ENCODE results near the gene RAD51B.

The RAD51B gene

DNA sequence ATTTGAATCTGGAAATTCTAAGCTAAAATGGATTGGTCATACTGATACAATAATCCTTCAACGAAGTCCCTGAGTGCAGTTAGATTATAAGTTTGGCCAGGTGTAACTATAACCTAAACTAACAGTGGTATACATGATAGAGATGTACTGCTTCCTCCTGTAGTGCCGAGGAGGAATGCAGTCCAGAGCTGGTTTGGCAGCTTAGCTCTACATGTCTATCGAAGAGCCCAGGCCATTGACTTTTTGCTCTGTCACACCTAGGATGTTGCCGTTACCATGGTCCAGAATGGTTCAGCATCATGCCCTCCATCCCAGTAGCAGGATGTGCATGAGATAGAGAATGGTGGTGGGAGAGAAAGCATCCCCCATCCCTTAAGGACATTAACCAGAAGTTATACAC lies 655.2 kb downstream of the RAD51B start:
- DNase-seq, result no peak

- no peak for DNase-seq
Observed at GRCh38 chr14:68475802-68476201, 656.2 kb downstream of the RAD51B start.

GRCh38 chr14:68476212-68477109 lies 656.9 kb downstream of the RAD51B start:
- DNase-seq, result peak in 35 of 56 donors; percentile 5 to 74 (median 31)

GRCh38 chr14:68477110-68477455 lies 657.5 kb downstream of the RAD51B start:
- DNase-seq, result no peak

GRCh38 chr14:68477461-68478085 lies 658.0 kb downstream of the RAD51B start:
- no peak for DNase-seq

DNA sequence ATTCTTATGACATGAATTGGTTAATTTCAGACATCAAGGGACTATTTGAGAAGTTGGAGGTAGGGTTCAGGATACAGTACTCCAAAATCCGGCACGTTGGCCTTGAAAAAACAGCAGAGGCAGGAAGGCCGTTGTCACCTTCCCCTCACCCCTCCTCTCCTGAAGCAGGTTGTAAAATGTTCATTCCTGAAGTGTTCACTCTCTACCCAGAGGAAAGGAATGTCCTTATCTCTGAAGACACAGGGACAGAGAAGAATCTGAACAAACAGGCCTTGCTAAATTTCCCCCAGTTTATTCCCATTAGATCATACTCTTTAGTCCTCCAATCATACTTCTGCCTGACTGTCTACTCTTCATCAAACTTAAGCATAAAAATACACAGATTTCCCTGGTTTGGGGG lies 659.7 kb downstream of the RAD51B start:
- DNase-seq, result no peak

GRCh38 chr14:68482018-68482417 lies 662.4 kb downstream of the RAD51B start:
- DNase-seq, result no peak

DNA sequence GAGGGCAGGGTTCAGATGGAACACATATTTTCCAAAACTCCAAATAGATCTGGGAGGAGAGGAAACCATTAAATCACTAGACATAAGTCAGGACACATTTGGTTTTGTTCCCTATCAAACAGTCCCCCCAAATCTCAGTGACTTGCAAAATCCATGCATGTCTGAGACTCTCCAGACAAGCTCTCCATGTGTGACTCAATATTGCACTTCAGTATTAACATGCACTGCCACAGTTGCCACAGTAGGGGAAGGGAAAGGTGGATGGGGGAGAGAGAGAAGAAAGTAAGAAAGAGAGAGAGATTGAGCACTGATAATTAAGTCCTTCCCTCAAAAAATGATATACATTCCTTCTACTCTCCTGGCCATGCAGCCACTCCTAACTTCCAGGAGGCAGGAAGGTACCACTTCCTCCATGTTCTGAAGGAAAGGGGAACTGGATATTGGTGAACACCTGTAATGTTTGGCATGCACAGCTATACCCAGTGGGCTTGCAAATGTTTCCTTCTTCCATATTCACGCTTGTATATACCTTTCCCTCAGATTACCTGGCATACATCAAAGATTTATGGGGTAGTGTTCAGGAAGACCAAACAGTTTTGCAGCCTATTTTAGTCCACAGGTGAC lies 663.3 kb downstream of the RAD51B start:
- no peak for DNase-seq

DNA sequence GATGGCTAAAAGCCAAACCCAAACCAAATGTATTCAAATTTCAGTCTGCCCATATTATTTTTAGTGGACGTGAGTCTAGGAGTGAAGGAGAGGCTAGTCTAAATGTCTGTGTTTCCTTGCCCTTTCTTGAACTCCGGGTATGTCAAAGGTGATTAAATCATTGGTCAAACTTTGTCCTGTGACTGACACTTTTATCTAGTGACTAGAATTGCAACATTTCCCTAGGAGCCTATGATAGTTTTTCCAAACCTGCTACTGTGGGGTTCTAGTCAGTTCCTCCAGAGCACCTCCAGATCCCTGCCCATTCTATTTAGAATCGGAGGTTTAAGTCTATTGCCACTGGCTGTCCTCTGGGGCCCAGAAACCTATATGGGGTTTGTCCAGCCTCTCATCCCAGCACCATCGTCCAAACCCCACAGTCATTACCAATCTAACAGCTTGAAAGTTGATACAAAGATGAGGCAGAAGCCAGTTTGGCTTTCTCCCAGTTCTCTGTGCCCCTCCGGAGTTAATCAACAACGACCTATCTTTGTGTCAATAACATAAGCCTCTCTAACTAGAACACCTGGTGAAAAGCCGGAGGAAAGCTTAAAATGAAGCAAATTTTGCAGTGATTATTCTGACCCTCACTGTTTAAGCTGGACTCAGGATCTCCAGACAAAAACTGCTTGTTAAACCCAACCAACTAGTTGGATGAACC lies 666.6 kb downstream of the RAD51B start:
- no peak for DNase-seq

DNA sequence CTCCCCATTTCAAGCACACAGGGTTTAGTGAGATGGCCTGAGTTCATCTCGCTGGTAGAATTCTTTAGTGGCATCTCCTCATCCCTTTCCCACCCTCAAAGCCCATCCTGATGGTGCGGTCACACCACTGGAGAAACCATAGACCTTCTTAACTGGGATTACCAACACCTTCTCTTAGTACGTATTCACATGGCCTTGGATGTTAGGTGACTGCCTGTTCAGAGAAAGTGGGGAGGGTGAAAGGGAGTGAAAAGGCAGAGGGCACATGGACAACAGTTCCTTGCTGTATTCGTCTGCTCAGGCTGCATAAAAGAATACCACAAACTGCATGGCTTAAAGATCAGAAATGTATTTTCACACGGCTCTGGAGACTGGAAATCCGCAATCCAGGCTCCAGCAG lies 667.2 kb downstream of the RAD51B start:
- DNase-seq, result no peak

DNA sequence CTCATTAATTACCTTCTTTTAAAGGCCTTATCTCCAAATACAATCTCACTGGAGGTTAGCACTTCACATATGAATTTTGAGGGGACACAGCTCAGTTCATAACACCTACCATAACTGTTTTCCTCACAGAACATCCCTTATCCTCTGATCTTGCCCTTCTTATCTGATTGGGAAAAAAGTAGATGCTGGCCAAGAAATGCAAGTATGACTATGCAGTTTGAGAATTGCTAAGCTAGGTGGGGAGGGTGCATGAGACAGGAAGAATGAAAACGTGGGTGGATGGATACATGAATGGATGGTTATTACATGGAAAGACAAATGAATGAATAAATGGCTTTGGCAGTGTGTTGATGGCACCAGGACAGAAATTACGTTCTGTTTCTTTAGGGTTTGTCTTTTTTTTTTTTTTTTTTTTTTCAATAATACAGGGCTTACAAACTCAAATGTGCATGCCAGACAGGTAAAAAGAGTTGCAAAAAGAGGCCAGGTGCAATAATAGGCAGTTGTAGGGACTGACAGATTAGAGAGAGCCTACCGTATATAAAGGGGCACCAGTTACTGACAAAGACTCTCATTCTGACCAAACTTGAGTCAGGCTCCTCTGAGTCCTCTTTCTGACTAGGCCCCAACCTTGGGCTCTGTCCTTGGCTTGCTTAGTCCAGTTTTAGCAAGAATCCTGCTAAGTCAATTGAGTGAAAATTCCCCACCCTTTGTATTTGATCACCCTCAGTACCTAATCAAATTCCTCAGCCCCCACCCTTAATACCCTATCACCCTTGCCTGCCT lies 668.4 kb downstream of the RAD51B start:
- no peak for DNase-seq

- no peak for DNase-seq
Observed at GRCh38 chr14:68491793-68492192, 672.2 kb downstream of the RAD51B start.

DNA sequence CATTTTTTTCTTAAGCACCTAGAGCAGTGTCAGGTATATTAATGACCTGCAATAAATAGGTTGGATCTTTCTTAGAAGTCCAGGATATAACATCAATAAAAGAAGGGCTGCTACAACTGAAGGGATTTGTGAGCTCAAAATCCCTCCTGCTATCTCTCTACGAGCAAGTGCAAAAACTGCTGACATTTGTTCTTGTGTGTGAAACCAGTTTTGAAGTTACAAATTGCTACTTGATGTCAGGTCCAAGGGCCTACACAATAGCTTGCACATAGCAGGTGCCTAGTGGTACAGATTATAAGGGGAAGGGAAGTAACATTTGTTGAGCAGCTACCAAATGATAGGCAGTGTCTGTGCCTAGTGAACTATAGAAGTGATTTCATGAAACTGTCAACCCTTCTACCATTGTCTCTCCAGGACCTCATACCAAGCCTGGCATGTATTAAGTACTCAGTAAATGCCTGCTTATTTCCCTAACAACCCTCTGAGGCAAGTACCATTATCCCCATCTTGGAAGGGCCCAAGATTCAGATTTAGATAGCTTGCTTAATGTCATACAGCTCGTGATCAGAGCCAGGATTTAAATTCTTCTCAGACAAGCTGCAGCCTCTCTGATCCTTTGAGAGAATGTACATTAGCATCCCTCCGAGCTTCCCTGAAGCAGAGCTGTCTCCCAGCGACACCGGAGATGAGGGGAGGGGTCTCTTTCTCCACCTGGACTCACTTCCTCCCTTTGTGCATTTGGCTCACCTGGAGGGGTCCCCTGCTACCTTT lies 673.0 kb downstream of the RAD51B start:
- DNase-seq, result no peak

DNA sequence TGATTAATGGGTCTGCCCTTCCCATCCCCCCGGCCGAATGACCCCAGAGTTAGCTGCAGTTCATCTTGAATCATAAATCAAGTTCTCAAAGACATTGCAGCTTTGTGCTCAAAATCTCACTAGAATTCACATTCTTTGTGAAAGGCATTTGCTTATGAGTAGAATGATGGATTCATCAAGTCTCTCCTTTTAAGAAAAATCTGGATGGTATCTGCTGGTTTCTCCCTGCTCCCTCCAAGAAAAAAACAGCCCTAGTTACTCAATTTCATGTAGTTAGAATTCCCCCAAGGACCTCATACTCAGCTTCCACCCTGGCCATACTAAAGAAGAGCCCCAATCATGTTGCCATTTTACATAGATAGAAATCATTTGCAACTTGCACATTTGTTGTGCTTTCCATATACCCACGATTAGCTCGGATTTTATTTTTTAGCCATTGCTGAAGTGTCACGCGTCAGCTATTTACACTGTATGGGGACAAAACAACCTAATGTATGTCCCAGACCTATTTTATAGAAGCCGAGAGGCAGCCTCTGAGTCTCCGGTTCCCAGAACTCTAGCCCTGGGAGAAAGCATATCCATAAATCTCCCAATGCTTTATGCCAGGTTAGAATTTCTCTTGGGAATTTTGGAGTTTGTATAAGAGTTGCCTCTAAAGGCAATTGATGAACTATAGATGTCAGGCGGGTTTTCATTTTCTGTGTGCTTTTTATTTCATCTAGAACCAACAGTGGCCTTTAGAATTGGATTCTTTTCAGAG lies 673.8 kb downstream of the RAD51B start:
- DNase-seq, result no peak

DNA sequence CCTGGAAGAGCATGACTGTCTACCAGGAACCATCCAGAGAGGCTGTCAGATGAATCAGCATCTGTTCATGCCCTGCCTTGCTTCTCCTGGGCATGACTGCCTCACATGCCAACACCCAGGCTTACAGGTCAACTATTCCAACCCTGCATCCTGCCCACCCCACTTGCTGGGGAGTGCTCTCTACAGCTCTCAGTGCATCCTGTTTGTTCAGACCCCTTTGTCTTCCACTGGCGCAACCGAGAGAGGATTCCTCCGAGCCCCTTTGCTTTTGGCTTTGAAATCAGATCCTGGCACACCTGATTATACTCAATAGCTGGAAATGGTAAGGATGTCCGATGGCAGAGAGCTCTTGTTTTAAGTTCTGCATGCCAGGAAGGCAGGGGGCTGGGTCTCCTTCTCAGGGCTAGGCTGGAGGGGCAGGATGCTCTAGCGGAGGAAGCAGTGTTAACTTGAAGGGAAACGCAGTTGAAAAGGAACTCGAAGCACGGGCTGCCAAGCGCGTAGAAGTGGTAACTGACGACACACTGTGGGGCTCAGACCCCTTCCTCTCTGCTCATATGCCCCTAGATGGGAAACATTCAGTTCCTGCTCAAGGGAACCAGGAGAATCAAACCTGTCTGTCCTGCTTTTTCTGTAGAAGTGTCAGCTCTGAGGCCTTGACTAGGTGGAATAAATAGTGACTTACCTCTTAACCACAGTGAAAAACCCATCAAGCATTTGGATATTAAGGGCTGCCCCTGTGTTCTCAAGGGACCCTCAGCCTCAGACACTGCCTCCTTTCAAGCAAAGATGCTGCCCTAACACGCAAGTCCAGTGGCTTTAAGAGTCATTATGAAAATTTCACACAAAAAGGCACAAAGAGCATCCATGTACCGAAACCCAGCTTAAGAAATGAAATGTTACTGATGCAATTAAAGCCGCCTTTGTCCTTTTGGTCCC lies 675.8 kb downstream of the RAD51B start:
- no peak for DNase-seq

GRCh38 chr14:68497011-68497410 lies 677.4 kb downstream of the RAD51B start:
- no peak for DNase-seq

DNA sequence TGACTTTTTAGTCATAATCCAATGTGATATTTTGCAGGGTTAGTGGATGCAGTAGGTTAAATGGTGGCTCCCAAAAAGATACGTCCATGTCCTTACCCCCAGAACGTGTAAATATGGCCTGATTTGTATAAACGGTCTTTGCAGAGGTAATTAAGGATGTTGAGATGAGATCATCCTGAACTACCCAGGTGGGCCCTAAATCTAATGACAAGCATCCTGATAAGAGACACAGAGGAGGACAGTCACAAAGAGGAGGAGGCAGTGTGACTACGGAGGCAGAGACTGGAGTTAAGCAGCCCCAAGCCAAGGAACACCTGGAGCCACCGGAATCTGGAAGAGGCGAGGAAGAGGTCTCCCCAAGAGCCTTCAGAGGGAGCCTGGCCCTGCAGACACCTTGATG lies 679.9 kb downstream of the RAD51B start:
- DNase-seq, result no peak

DNA sequence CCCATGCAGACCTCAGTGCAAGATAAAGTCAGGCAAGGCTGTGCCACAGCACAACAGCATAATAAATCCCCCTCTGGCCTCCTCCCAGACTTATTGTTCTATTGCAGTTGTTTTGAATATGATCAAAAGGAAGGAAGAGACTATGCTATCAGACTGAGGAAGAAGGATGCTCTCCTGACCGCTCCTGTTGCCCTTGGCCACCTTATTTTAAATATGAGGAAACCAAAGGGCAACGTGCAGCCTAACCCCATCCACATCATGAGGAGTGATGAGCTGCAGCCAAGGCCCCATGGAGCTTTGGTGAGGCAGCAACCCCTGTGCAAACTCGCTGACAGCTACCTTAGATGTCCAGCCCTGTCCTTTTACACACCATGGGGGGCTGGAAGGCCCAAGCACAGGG lies 681.6 kb downstream of the RAD51B start:
- DNase-seq, result no peak
